ENCODE data around the gene PYGM. TPM values are rescaled to one million over a fixed set of nuclear protein-coding genes. Genes with fewer than 3 reads are reported as not detected.

The PYGM gene
- total and polyA plus RNA-seq, 2 of the 8 experiments (the other 6 are each of a cell fraction or from before 2014, with no cell fraction given), result 9.6 to 10.0 TPM

DNA sequence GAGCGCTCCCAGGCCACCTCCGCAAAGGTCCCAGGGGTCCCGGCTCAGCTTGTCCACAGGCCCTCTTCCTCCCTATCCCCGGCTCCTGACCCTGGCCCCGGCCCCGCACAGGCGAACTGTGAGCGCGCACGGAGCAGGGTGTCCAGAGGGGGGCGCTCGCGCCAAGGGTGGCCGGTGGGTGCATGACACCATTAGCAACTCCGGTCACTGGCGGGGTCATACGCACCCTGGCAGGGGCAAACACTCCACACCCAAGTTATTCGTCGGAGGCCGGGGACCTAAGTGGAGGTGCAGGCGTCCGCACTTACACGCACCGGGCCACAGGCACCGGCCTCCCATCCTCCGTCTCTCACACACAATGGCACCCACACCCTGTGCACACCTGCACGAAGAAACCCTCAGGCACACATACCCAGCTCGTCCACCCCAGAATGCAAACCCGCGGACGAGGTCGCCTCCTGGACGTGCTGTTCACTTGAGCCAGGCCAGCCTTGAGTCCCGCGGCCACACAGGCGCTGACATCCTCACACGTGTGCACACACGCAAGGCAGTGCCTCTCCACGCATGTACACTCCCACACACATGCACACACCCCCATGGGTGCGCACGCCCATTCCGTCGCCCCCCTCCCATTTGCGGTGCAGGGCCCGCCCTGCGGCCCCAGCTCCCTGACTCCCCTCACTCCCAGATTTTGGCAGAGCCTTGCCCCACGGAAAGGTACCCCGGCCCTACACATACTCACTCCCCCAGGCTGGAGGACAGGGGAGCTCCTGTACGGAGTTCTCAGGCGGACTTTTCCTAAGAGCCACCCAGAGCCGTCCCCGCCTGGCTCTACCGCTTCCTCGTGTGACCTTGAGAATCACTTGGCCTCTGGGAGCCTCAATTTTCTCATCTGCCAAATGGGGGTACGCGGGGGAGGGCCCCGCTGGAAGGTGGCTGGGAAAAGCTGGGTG lies 15.9 kb downstream of the PYGM start, which contains the start of gene RASGRP2 (continued):
- TF ChIP-seq RNF2 (IDR thresholded peaks at IDR 0.05; ENCODE audit: borderline replicate concordance, low read depth, low read length, missing control alignments, poor library complexity, severe bottlenecking), result no peak
- TF ChIP-seq NANOG (IDR thresholded peaks at IDR 0.05; ENCODE audit: insufficient read depth, low read depth, low read length, poor library complexity, severe bottlenecking), result no peak
- TF ChIP-seq TEAD4 (IDR thresholded peaks at IDR 0.05; ENCODE audit: low read depth, low read length), result no peak
- TF ChIP-seq, protein P1, sequence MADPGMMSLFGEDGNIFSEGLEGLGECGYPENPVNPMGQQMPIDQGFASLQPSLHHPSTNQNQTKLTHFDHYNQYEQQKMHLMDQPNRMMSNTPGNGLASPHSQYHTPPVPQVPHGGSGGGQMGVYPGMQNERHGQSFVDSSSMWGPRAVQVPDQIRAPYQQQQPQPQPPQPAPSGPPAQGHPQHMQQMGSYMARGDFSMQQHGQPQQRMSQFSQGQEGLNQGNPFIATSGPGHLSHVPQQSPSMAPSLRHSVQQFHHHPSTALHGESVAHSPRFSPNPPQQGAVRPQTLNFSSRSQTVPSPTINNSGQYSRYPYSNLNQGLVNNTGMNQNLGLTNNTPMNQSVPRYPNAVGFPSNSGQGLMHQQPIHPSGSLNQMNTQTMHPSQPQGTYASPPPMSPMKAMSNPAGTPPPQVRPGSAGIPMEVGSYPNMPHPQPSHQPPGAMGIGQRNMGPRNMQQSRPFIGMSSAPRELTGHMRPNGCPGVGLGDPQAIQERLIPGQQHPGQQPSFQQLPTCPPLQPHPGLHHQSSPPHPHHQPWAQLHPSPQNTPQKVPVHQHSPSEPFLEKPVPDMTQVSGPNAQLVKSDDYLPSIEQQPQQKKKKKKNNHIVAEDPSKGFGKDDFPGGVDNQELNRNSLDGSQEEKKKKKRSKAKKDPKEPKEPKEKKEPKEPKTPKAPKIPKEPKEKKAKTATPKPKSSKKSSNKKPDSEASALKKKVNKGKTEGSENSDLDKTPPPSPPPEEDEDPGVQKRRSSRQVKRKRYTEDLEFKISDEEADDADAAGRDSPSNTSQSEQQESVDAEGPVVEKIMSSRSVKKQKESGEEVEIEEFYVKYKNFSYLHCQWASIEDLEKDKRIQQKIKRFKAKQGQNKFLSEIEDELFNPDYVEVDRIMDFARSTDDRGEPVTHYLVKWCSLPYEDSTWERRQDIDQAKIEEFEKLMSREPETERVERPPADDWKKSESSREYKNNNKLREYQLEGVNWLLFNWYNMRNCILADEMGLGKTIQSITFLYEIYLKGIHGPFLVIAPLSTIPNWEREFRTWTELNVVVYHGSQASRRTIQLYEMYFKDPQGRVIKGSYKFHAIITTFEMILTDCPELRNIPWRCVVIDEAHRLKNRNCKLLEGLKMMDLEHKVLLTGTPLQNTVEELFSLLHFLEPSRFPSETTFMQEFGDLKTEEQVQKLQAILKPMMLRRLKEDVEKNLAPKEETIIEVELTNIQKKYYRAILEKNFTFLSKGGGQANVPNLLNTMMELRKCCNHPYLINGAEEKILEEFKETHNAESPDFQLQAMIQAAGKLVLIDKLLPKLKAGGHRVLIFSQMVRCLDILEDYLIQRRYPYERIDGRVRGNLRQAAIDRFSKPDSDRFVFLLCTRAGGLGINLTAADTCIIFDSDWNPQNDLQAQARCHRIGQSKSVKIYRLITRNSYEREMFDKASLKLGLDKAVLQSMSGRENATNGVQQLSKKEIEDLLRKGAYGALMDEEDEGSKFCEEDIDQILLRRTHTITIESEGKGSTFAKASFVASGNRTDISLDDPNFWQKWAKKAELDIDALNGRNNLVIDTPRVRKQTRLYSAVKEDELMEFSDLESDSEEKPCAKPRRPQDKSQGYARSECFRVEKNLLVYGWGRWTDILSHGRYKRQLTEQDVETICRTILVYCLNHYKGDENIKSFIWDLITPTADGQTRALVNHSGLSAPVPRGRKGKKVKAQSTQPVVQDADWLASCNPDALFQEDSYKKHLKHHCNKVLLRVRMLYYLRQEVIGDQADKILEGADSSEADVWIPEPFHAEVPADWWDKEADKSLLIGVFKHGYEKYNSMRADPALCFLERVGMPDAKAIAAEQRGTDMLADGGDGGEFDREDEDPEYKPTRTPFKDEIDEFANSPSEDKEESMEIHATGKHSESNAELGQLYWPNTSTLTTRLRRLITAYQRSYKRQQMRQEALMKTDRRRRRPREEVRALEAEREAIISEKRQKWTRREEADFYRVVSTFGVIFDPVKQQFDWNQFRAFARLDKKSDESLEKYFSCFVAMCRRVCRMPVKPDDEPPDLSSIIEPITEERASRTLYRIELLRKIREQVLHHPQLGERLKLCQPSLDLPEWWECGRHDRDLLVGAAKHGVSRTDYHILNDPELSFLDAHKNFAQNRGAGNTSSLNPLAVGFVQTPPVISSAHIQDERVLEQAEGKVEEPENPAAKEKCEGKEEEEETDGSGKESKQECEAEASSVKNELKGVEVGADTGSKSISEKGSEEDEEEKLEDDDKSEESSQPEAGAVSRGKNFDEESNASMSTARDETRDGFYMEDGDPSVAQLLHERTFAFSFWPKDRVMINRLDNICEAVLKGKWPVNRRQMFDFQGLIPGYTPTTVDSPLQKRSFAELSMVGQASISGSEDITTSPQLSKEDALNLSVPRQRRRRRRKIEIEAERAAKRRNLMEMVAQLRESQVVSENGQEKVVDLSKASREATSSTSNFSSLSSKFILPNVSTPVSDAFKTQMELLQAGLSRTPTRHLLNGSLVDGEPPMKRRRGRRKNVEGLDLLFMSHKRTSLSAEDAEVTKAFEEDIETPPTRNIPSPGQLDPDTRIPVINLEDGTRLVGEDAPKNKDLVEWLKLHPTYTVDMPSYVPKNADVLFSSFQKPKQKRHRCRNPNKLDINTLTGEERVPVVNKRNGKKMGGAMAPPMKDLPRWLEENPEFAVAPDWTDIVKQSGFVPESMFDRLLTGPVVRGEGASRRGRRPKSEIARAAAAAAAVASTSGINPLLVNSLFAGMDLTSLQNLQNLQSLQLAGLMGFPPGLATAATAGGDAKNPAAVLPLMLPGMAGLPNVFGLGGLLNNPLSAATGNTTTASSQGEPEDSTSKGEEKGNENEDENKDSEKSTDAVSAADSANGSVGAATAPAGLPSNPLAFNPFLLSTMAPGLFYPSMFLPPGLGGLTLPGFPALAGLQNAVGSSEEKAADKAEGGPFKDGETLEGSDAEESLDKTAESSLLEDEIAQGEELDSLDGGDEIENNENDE (IDR thresholded peaks at IDR 0.05; ENCODE audit: insufficient replicate concordance, low read length), result no peak
- no peak; the same call in 1 of the 2 replicates for TF ChIP-seq RBBP5 (IDR thresholded peaks at IDR 0.05; ENCODE audit: borderline replicate concordance, low read depth, low read length)
- TF ChIP-seq, protein P2, sequence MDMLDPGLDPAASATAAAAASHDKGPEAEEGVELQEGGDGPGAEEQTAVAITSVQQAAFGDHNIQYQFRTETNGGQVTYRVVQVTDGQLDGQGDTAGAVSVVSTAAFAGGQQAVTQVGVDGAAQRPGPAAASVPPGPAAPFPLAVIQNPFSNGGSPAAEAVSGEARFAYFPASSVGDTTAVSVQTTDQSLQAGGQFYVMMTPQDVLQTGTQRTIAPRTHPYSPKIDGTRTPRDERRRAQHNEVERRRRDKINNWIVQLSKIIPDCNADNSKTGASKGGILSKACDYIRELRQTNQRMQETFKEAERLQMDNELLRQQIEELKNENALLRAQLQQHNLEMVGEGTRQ (IDR thresholded peaks at IDR 0.05; ENCODE audit: low read length), result no peak
- TF ChIP-seq SUZ12 (IDR thresholded peaks at IDR 0.05; ENCODE audit: low read length), result peak; percentile 58; the same call in 1 of the 2 replicates
